ENCODE results near the gene CFAP91.

GRCh38 chr3:119673875-119674274 is 28.9 kb upstream of the CFAP91 start:
- no peak for TF ChIP-seq EZH2 (IDR thresholded peaks at IDR 0.05; ENCODE audit: borderline replicate concordance, low read length)
- no peak for TF ChIP-seq CTCF (conservative IDR thresholded peaks at IDR 0.05 in 1 of 2, IDR thresholded peaks at IDR 0.05 in 1 of 2; ENCODE audit: extremely low read depth in 1 of 2, insufficient read depth in 1 of 2, low read depth in 1 of 2, low read length in 2 of 2)
